ENCODE results near the gene FGD5. TPM values are rescaled to one million over a fixed set of nuclear protein-coding genes. Genes with fewer than 3 reads are reported as not detected.

FGD5 gene
- total and polyA plus RNA-seq, 2 donors from 2014 or later = 18.7 to 40.1 TPM

GRCh38 chr3:14889943-14890342 lies 71.2 kb downstream of the FGD5 start:
- no peaks in the 10 kb centered on the region for H3K27me3 ChIP-seq (ENCODE audit: control insufficient read depth, insufficient read depth, low read length)
- no peak overlapping the region for H3K9ac ChIP-seq (ENCODE audit: low read length in 3 of 3)
- no peak overlapping the region for H3K4me3 ChIP-seq (ENCODE audit: low read length in 3 of 3)
- DNase-seq = no peak
- no peak overlapping the region for H3K27ac ChIP-seq (ENCODE audit: low read depth in 2 of 2, low read length in 2 of 2)
- no peak for FAIRE-seq
- intact Hi-C loops (cut with DNase I) = no loop called here
- TF ChIP-seq CTCF (IDR thresholded peaks at IDR 0.05; ENCODE audit: borderline replicate concordance, extremely low read depth, insufficient read depth) = no peak
- no peaks in the 10 kb centered on the region for H3K9me3 ChIP-seq (ENCODE audit: control insufficient read depth in 2 of 3, insufficient read depth in 1 of 3, low read length in 3 of 3)
- H3K36me3 ChIP-seq (ENCODE audit: control insufficient read depth in 2 of 3, insufficient read depth in 3 of 3, low read length in 3 of 3) = no peaks in the 10 kb centered on the region
- H3K4me1 ChIP-seq (ENCODE audit: control insufficient read depth in 2 of 3, insufficient read depth in 2 of 3, low read depth in 1 of 3, low read length in 3 of 3) = no peaks in the 10 kb centered on the region

GRCh38 chr3:14890476-14890875 lies 71.7 kb downstream of the FGD5 start:
- Histone ChIP-seq H3K27ac (ENCODE audit: low read depth in 2 of 2, low read length in 2 of 2) (no peak overlapping the region), H3K4me1 (ENCODE audit: control insufficient read depth in 2 of 3, insufficient read depth in 2 of 3, low read depth in 1 of 3, low read length in 3 of 3) (no peaks in the 10 kb centered on the region), H3K9ac (ENCODE audit: low read length in 3 of 3) (no peak overlapping the region), H3K9me3 (ENCODE audit: control insufficient read depth in 2 of 3, insufficient read depth in 1 of 3, low read length in 3 of 3) (no peaks in the 10 kb centered on the region), H3K36me3 (ENCODE audit: control insufficient read depth in 2 of 3, insufficient read depth in 3 of 3, low read length in 3 of 3) (no peaks in the 10 kb centered on the region), H3K4me3 (ENCODE audit: low read length in 3 of 3) (no peak overlapping the region), H3K27me3 (ENCODE audit: control insufficient read depth, insufficient read depth, low read length) (no peaks in the 10 kb centered on the region)
- FAIRE-seq = no peak
- intact Hi-C loops (cut with DNase I) = no loop called here
- TF ChIP-seq CTCF (IDR thresholded peaks at IDR 0.05; ENCODE audit: borderline replicate concordance, extremely low read depth, insufficient read depth) = no peak
- no peak for DNase-seq

GRCh38 chr3:14891135-14892132 lies 72.7 kb downstream of the FGD5 start:
- Histone ChIP-seq H3K27me3 (ENCODE audit: control insufficient read depth, insufficient read depth, low read length) (no peaks in the 10 kb centered on the region), H3K9ac (ENCODE audit: low read length in 3 of 3) (no peak overlapping the region), H3K4me1 (ENCODE audit: control insufficient read depth in 2 of 3, insufficient read depth in 2 of 3, low read depth in 1 of 3, low read length in 3 of 3) (no peaks in the 10 kb centered on the region), H3K36me3 (ENCODE audit: control insufficient read depth in 2 of 3, insufficient read depth in 3 of 3, low read length in 3 of 3) (no peaks in the 10 kb centered on the region), H3K4me3 (ENCODE audit: low read length in 3 of 3) (no peak overlapping the region), H3K27ac (ENCODE audit: low read depth in 2 of 2, low read length in 2 of 2) (no peak overlapping the region), H3K9me3 (ENCODE audit: control insufficient read depth in 2 of 3, insufficient read depth in 1 of 3, low read length in 3 of 3) (no peaks in the 10 kb centered on the region)
- FAIRE-seq (no peak), DNase-seq (no peak)
- TF ChIP-seq CTCF (IDR thresholded peaks at IDR 0.05; ENCODE audit: borderline replicate concordance, extremely low read depth, insufficient read depth) = no peak
- intact Hi-C loops (cut with DNase I) = no loop called here

Data from kidney (tissue), 14 donors.